NCI-H748 (cell line): ENCODE data around the gene MAGEA9.
A peak's percentile ranks its signal among the peaks of the same experiment; 100 is the strongest.
"Not testable (repeated sequence)": the region's sequence is repeated elsewhere in the genome, so short reads cannot be mapped to it uniquely, and the experiment has no call there.

ENCODE experiments used
- DNase-seq: peaks from one replicate; lab custom pipeline; 2025; ENCODE audit not compliant: unreplicated experiment; lab: John Stamatoyannopoulos, UW

Gene MAGEA9

GRCh38 chrX:149807747-149808458 is 26.2 kb downstream of the MAGEA9 start:
- DNase-seq = no peak

- DNase-seq = no peak
Measured at GRCh38 chrX:149818652-149819051, 36.9 kb downstream of the MAGEA9 start.

GRCh38 chrX:149819371-149819770 is 37.6 kb downstream of the MAGEA9 start:
- no peak for DNase-seq

GRCh38 chrX:149825424-149825823 is 43.7 kb downstream of the MAGEA9 start:
- DNase-seq = peak; percentile 14

- DNase-seq = no peak
Measured at GRCh38 chrX:149827254-149827653, 45.5 kb downstream of the MAGEA9 start.

- no peak for DNase-seq
Measured at GRCh38 chrX:149829751-149830191, 48.0 kb downstream of the MAGEA9 start.

GRCh38 chrX:149830192-149830873 is 48.6 kb downstream of the MAGEA9 start:
- no peak for DNase-seq

GRCh38 chrX:149831473-149831872 is 49.7 kb downstream of the MAGEA9 start:
- no peak for DNase-seq

- DNase-seq = not testable (repeated sequence)
Measured at GRCh38 chrX:149836728-149837127, 55.0 kb downstream of the MAGEA9 start.

GRCh38 chrX:149837167-149837566 is 55.4 kb downstream of the MAGEA9 start:
- no peak for DNase-seq
